ENCODE results near the gene KIF13A.

DNA sequence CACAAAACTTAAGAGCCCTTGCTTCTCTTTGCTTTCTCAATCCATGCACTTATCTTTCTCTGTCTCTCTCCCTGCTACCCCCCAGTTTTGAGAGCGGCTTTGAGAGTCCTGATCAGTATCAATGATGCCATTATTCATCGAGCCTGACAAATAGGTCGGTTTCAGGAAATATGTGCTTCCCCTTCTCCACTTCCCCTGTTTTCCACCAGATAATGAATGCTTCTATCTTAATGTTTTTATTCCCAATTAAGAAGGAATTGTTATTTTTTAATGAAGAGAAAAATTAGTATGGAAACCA, 117.7 kb downstream of the KIF13A start:
- TF ChIP-seq, protein P1, sequence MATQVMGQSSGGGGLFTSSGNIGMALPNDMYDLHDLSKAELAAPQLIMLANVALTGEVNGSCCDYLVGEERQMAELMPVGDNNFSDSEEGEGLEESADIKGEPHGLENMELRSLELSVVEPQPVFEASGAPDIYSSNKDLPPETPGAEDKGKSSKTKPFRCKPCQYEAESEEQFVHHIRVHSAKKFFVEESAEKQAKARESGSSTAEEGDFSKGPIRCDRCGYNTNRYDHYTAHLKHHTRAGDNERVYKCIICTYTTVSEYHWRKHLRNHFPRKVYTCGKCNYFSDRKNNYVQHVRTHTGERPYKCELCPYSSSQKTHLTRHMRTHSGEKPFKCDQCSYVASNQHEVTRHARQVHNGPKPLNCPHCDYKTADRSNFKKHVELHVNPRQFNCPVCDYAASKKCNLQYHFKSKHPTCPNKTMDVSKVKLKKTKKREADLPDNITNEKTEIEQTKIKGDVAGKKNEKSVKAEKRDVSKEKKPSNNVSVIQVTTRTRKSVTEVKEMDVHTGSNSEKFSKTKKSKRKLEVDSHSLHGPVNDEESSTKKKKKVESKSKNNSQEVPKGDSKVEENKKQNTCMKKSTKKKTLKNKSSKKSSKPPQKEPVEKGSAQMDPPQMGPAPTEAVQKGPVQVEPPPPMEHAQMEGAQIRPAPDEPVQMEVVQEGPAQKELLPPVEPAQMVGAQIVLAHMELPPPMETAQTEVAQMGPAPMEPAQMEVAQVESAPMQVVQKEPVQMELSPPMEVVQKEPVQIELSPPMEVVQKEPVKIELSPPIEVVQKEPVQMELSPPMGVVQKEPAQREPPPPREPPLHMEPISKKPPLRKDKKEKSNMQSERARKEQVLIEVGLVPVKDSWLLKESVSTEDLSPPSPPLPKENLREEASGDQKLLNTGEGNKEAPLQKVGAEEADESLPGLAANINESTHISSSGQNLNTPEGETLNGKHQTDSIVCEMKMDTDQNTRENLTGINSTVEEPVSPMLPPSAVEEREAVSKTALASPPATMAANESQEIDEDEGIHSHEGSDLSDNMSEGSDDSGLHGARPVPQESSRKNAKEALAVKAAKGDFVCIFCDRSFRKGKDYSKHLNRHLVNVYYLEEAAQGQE (IDR thresholded peaks at IDR 0.05) = no peak
- TF ChIP-seq TAF1 (conservative IDR thresholded peaks at IDR 0.05) = no peak
